Liver (tissue), 9 donors: ENCODE measurements around the gene C1orf53. TPM values are rescaled to one million over a fixed set of nuclear protein-coding genes. Genes with fewer than 3 reads are reported as not detected.

Source experiments
- DNase-seq: peaks from one replicate; pipeline ENCODE4 v3.0.0-alpha.2; 2017; ENCODE audit warnings: low spot score
- H3K27ac ChIP-seq, 2 donors: one replicate each; pipeline ENCODE4 v1.7.0; 2013; ENCODE audit warnings: inconsistent platforms in 2 of 2, low read length in 2 of 2, control low read depth in 1 of 2, low read depth in 1 of 2, mild to moderate bottlenecking in 1 of 2
- H3K27me3 ChIP-seq, 4 donors: one replicate each; pipeline versions ENCODE4 v1.6.1 to v1.7.0; 2013; ENCODE audit warnings: low read length in 3 of 4, inconsistent platforms in 1 of 4, mild to moderate bottlenecking in 1 of 4, moderate library complexity in 1 of 4; ENCODE audit not compliant: control insufficient read depth in 4 of 4, insufficient read depth in 4 of 4
- H3K36me3 ChIP-seq, 4 donors: one replicate each; pipeline versions ENCODE4 v1.6.1 to v1.7.0; 2013; ENCODE audit warnings: low read length in 3 of 4, mild to moderate bottlenecking in 3 of 4, low read depth in 1 of 4, moderate library complexity in 1 of 4; ENCODE audit not compliant: control insufficient read depth in 4 of 4, insufficient read depth in 3 of 4
- H3K4me1 ChIP-seq, 4 donors: one replicate each; pipeline versions ENCODE4 v1.6.1 to v1.7.0; 2013; ENCODE audit warnings: low read length in 3 of 4, mild to moderate bottlenecking in 3 of 4, moderate library complexity in 1 of 4; ENCODE audit not compliant: control insufficient read depth in 4 of 4, insufficient read depth in 4 of 4
- H3K4me3 ChIP-seq, 3 donors: one replicate each; pipeline versions ENCODE4 v1.6.1 to v1.7.0; 2013; ENCODE audit warnings: low read length in 3 of 3, control low read depth in 1 of 3, low read depth in 1 of 3, mild to moderate bottlenecking in 1 of 3
- H3K9ac ChIP-seq, 2 donors: one replicate each; pipeline ENCODE4 v1.7.0; 2013; ENCODE audit warnings: low read length in 2 of 2, mild to moderate bottlenecking in 2 of 2, moderate library complexity in 2 of 2, control low read depth in 1 of 2, low read depth in 1 of 2
- H3K9me3 ChIP-seq, 4 donors: one replicate each; pipeline versions ENCODE4 v1.6.1 to v1.7.0; 2013; ENCODE audit warnings: low read length in 3 of 4; ENCODE audit not compliant: control insufficient read depth in 4 of 4
- ATF3 ChIP-seq: IDR thresholded peaks from 2 replicates; pipeline ENCODE4 v1.6.1; 2016; ENCODE audit warnings: antibody characterized with exemption
- CTCF ChIP-seq: fragments of 150-350 bp; IDR thresholded peaks from 2 replicates; pipeline ENCODE4 v1.5.1; 2017; ENCODE audit warnings: improper control_type of control experiment, low read depth, low read length; ENCODE audit not compliant: missing input control
- FOXA1 ChIP-seq: IDR thresholded peaks from 2 replicates; pipeline ENCODE4 v1.6.1; 2016; ENCODE audit warnings: antibody characterized with exemption
- GABPA ChIP-seq, 2 donors: IDR thresholded peaks in 1 of 2; conservative IDR thresholded peaks in 1 of 2; 2 replicates each; pipeline ENCODE4 v1.6.1; 2016; ENCODE audit warnings: antibody characterized with exemption in 2 of 2, mild to moderate bottlenecking in 1 of 2, moderate library complexity in 1 of 2
- HNF4A ChIP-seq, 2 donors: conservative IDR thresholded peaks; 2 replicates each; pipeline ENCODE4 v1.6.1; 2016; ENCODE audit warnings: antibody characterized with exemption in 2 of 2, mild to moderate bottlenecking in 2 of 2
- HNF4G ChIP-seq: IDR thresholded peaks from 2 replicates; pipeline ENCODE4 v1.6.1; 2016; ENCODE audit warnings: antibody characterized with exemption
- JUND ChIP-seq, 2 donors: IDR thresholded peaks; 2 replicates each; pipeline ENCODE4 v1.6.1; 2016; ENCODE audit warnings: antibody characterized with exemption in 2 of 2
- NR2F2 ChIP-seq: IDR thresholded peaks from 2 replicates; pipeline ENCODE4 v1.6.1; 2016; ENCODE audit warnings: antibody characterized with exemption
- RAD21 ChIP-seq, 2 donors: IDR thresholded peaks; 2 replicates each; pipeline ENCODE4 v1.6.1; 2016; ENCODE audit warnings: antibody characterized with exemption in 2 of 2, mild to moderate bottlenecking in 2 of 2
- REST ChIP-seq: IDR thresholded peaks from 2 replicates; pipeline ENCODE4 v1.6.1; 2016; ENCODE audit warnings: antibody characterized with exemption, mild to moderate bottlenecking
- RXRA ChIP-seq, 2 donors: IDR thresholded peaks; 2 replicates each; pipeline ENCODE4 v1.6.1; 2017 to 2018; ENCODE audit warnings: antibody characterized with exemption in 2 of 2, mild to moderate bottlenecking in 1 of 2
- SP1 ChIP-seq: IDR thresholded peaks from 2 replicates; pipeline ENCODE4 v1.6.1; 2018; ENCODE audit warnings: antibody characterized with exemption, mild to moderate bottlenecking
- YY1 ChIP-seq: IDR thresholded peaks from 2 replicates; pipeline ENCODE4 v1.6.1; 2016; ENCODE audit warnings: antibody characterized with exemption, mild to moderate bottlenecking
- ZBTB33 ChIP-seq: IDR thresholded peaks from 2 replicates; pipeline ENCODE4 v1.6.1; 2016; ENCODE audit warnings: antibody characterized with exemption
- WGBS: extraction: QIAGEN DNeasy Blood & Tissue Kit; methylation state at CpG from one replicate; pipeline ENCODE4 v1.1.7; 2013; 5-methylcytosine and 5-hydroxymethylcytosine counted together
- polyA plus RNA-seq, 2 donors: library from polyadenylated mRNA; stranded (reverse) in 1 of 2; unstranded in 1 of 2; fragments of 200-250 nt in 1 of 2; fragments of >200 nt in 1 of 2; fragmentation: Nextera tagmentation in 1 of 2; extraction: Ambion mirVana in 1 of 2; gene quantifications; one replicate each; pipeline versions ENCODE4 v1.2.1 to v1.2.3, GENCODE V29; 2013 to 2015
- total RNA-seq, 2 donors: library from RNA; depleted of rRNA; stranded (reverse); fragments of >200 nt; gene quantifications; one replicate each; pipeline ENCODE4 v1.2.3, GENCODE V29; 2014
- donor health status: healthy.
- donor health status: healthy.
- donor health status: healthy.
- donor health status: healthy.
- donor health status: healthy.

Gene C1orf53
- total and polyA plus RNA-seq, 4 donors, result 5.5 to 20.5 (median 9.5) TPM

- 2% methylated on average over 47 of the region's 47 CpGs for WGBS
- Histone ChIP-seq H3K27me3 (peaks cover 0 to 30% (median 16%) of the 10 kb centered on the region in 4 donors), H3K9me3 (no peaks in the 10 kb centered on the region), H3K36me3 (no peaks in the 10 kb centered on the region), H3K9ac (no peak overlapping the region), H3K4me3 (peak overlapping the region in 1 of 3 donors; percentile 35), H3K27ac (no peak overlapping the region), H3K4me1 (peaks cover 13 to 40% (median 31%) of the 10 kb centered on the region in 4 donors)
- no peak for TF ChIP-seq REST
- no peak for TF ChIP-seq SP1
- no peak for TF ChIP-seq RAD21 (IDR thresholded peaks at IDR 0.05)
- TF ChIP-seq GABPA (IDR thresholded peaks at IDR 0.05 in 1 of 2, conservative IDR thresholded peaks at IDR 0.05 in 1 of 2), result no peak
- no peak for TF ChIP-seq ATF3
- TF ChIP-seq FOXA1, result no peak
- TF ChIP-seq JUND (IDR thresholded peaks at IDR 0.05), result no peak
- TF ChIP-seq NR2F2, result no peak
- no peak for TF ChIP-seq ZBTB33
- no peak for TF ChIP-seq RXRA (IDR thresholded peaks at IDR 0.05)
- DNase-seq, result no peak
Measured at GRCh38 chr1:197911111-197911856, 8.9 kb downstream of the C1orf53 start.

- peak overlapping the region in 1 of 3 donors; percentile 35 for H3K4me3 ChIP-seq
- H3K9me3 ChIP-seq, result no peaks in the 10 kb centered on the region
- H3K27ac ChIP-seq, result no peak overlapping the region
- DNase-seq, result no peak
- peaks cover 17 to 45% (median 33%) of the 10 kb centered on the region in 4 donors for H3K4me1 ChIP-seq
- H3K27me3 ChIP-seq, result peaks cover 0 to 38% (median 19%) of the 10 kb centered on the region in 4 donors
- H3K36me3 ChIP-seq, result no peaks in the 10 kb centered on the region
- 3% methylated on average over 46 of the region's 46 CpGs for WGBS
- no peak overlapping the region for H3K9ac ChIP-seq
- no peak for TF ChIP-seq YY1
- no peak for TF ChIP-seq RXRA (IDR thresholded peaks at IDR 0.05)
- TF ChIP-seq HNF4G, result no peak
- no peak for TF ChIP-seq ZBTB33
- no peak for TF ChIP-seq HNF4A (conservative IDR thresholded peaks at IDR 0.05)
- no peak for TF ChIP-seq FOXA1
- TF ChIP-seq RAD21 (IDR thresholded peaks at IDR 0.05), result no peak
- TF ChIP-seq CTCF, result no peak
- no peak for TF ChIP-seq JUND (IDR thresholded peaks at IDR 0.05)
- TF ChIP-seq NR2F2, result no peak
- no peak for TF ChIP-seq REST
- TF ChIP-seq ATF3, result no peak
Measured at GRCh38 chr1:197911857-197912696, 9.6 kb downstream of the C1orf53 start.
